Coronary artery (tissue), 2 donors: ENCODE results near the gene SDK2.

Experiments used
- DNase-seq: peaks from one replicate; pipeline ENCODE4 v3.0.0-alpha.2; 2017; ENCODE audit warnings: low spot score
- H3K27ac ChIP-seq, 2 donors: fragments of 200-600 bp; sonication (generic); one replicate each; pipeline ENCODE4 v1.5.1; 2016 to 2019
- H3K4me3 ChIP-seq: fragments of 200-600 bp; sonication (generic); 2 replicates; pipeline ENCODE4 v1.5.1; 2016; ENCODE audit warnings: mild to moderate bottlenecking, moderate library complexity
- CTCF ChIP-seq: fragments of 200-600 bp; sonication (generic); IDR thresholded peaks from one replicate; pipeline ENCODE4 v1.5.1; 2019; ENCODE audit warnings: antibody characterized with exemption

SDK2 gene

GRCh38 chr17:73613271-73614233 lies 30.7 kb downstream of the SDK2 start:
- Histone ChIP-seq H3K27ac (no peak overlapping the region), H3K4me3 (no peak overlapping the region)
- DNase-seq = no peak
- TF ChIP-seq CTCF = no peak

- Histone ChIP-seq H3K4me3 (no peak overlapping the region), H3K27ac (no peak overlapping the region)
- DNase-seq = no peak
- TF ChIP-seq CTCF = no peak
These were observed 32.2 kb downstream of the SDK2 start for GRCh38 chr17:73612031-73612472.

- no peak overlapping the region for H3K4me3 ChIP-seq
- TF ChIP-seq CTCF = no peak
- no peak for DNase-seq
- no peak overlapping the region for H3K27ac ChIP-seq
These were observed 32.6 kb downstream of the SDK2 start for GRCh38 chr17:73611630-73612029.

GRCh38 chr17:73610331-73610911 lies 33.8 kb downstream of the SDK2 start:
- no peak for TF ChIP-seq CTCF
- no peak for DNase-seq
- Histone ChIP-seq H3K27ac (no peak overlapping the region), H3K4me3 (no peak overlapping the region)

- no peak for DNase-seq
- no peak for TF ChIP-seq CTCF
- H3K4me3 ChIP-seq = no peak overlapping the region
- no peak overlapping the region for H3K27ac ChIP-seq
These were observed 34.5 kb downstream of the SDK2 start for GRCh38 chr17:73609758-73610157.

GRCh38 chr17:73609060-73609459 lies 35.2 kb downstream of the SDK2 start:
- Histone ChIP-seq H3K27ac (no peak overlapping the region), H3K4me3 (no peak overlapping the region)
- DNase-seq = no peak
- TF ChIP-seq CTCF = no peak
